ENCODE results near the gene CTSL. TPM values are rescaled to one million over a fixed set of nuclear protein-coding genes. Genes with fewer than 3 reads are reported as not detected.
"Not testable (repeated sequence)": the region's sequence is repeated elsewhere in the genome, so short reads cannot be mapped to it uniquely, and the experiment has no call there.

The CTSL gene
- polyA plus RNA-seq, 3 donors, result 72.8 to 608 (median 181) TPM

GRCh38 chr9:87744247-87744646 lies 18.3 kb downstream of the CTSL start:
- 94 to 100% (median 96%) methylated on average over 4 to 5 of the region's 7 CpGs for WGBS, 3 donors
- H3K27ac ChIP-seq (ENCODE audit: low read depth, low read length), result not testable (repeated sequence)

- H3K27ac ChIP-seq (ENCODE audit: low read depth, low read length), result no peak overlapping the region
- WGBS, 3 donors, result 59 to 82% (median 79%) methylated on average over 4 of the region's 4 CpGs
These were observed 20.3 kb downstream of the CTSL start for GRCh38 chr9:87746186-87746585.

- no peak overlapping the region for H3K27ac ChIP-seq (ENCODE audit: low read depth, low read length)
- WGBS, 3 donors, result 11 to 55% (median 23%) methylated on average over 1 of the region's 1 CpG
These were observed 23.0 kb downstream of the CTSL start for GRCh38 chr9:87748881-87749280.

GRCh38 chr9:87749335-87750035 lies 23.6 kb downstream of the CTSL start:
- no peak overlapping the region for H3K27ac ChIP-seq (ENCODE audit: low read depth, low read length)
- 59 to 82% (median 65%) methylated on average over 5 of the region's 5 CpGs for WGBS, 3 donors

GRCh38 chr9:87750726-87751125 lies 24.8 kb downstream of the CTSL start:
- WGBS, 3 donors, result 43 to 85% (median 68%) methylated on average over 2 of the region's 2 CpGs
- no peak overlapping the region for H3K27ac ChIP-seq (ENCODE audit: low read depth, low read length)

- WGBS, 3 donors, result 66 to 85% (median 85%) methylated on average over 3 of the region's 3 CpGs
- H3K27ac ChIP-seq (ENCODE audit: low read depth, low read length), result no peak overlapping the region
These were observed 25.5 kb downstream of the CTSL start for GRCh38 chr9:87751423-87751822.

- 24 to 73% (median 43%) methylated on average over 2 to 3 of the region's 4 CpGs for WGBS, 3 donors
- H3K27ac ChIP-seq (ENCODE audit: low read depth, low read length), result no peak overlapping the region
These were observed 25.9 kb downstream of the CTSL start for GRCh38 chr9:87751868-87752267.

GRCh38 chr9:87753313-87753712 lies 27.4 kb downstream of the CTSL start:
- no peak overlapping the region for H3K27ac ChIP-seq (ENCODE audit: low read depth, low read length)
- 47 to 83% (median 81%) methylated on average over 2 of the region's 2 CpGs for WGBS, 3 donors

- WGBS, 3 donors, result 93 to 100% (median 96%) methylated on average over 3 to 13 of the region's 24 CpGs
- H3K27ac ChIP-seq (ENCODE audit: low read depth, low read length), result not testable (repeated sequence)
These were observed 32.4 kb downstream of the CTSL start for GRCh38 chr9:87758330-87758729.

- H3K27ac ChIP-seq (ENCODE audit: low read depth, low read length), result not testable (repeated sequence)
These were observed 34.1 kb downstream of the CTSL start for GRCh38 chr9:87759980-87760379.

- H3K27ac ChIP-seq (ENCODE audit: low read depth, low read length), result no peak overlapping the region
- WGBS, 3 donors, result 73 to 92% (median 89%) methylated on average over 2 of the region's 2 CpGs
These were observed 34.6 kb downstream of the CTSL start for GRCh38 chr9:87760529-87760928.

GRCh38 chr9:87763286-87763685 lies 37.4 kb downstream of the CTSL start:
- H3K27ac ChIP-seq (ENCODE audit: low read depth, low read length), result no peak overlapping the region
- 84 to 90% (median 89%) methylated on average over 6 of the region's 6 CpGs for WGBS, 3 donors

- no peak overlapping the region for H3K27ac ChIP-seq (ENCODE audit: low read depth, low read length)
These were observed 39.6 kb downstream of the CTSL start for GRCh38 chr9:87765521-87765920.

GRCh38 chr9:87766697-87767096 lies 40.8 kb downstream of the CTSL start:
- WGBS, 3 donors, result 18 to 53% (median 41%) methylated on average over 1 of the region's 1 CpG
- H3K27ac ChIP-seq (ENCODE audit: low read depth, low read length), result no peak overlapping the region

GRCh38 chr9:87770616-87771315 lies 44.8 kb downstream of the CTSL start:
- WGBS, 3 donors, result 45 to 56% (median 54%) methylated on average over 18 of the region's 18 CpGs

GRCh38 chr9:87771316-87772006 lies 45.5 kb downstream of the CTSL start:
- 64 to 68% (median 66%) methylated on average over 24 to 25 of the region's 25 CpGs for WGBS, 3 donors
- no peak overlapping the region for H3K27ac ChIP-seq (ENCODE audit: low read depth, low read length)

More at GRCh38 chr9:87770616-87771315, 44.8 kb downstream of the CTSL start:
- no peak overlapping the region for H3K27ac ChIP-seq (ENCODE audit: low read depth, low read length)

- no peak overlapping the region for H3K27ac ChIP-seq (ENCODE audit: low read depth, low read length)
- 82 to 83% (median 82%) methylated on average over 8 of the region's 8 CpGs for WGBS, 3 donors
These were observed 50.8 kb downstream of the CTSL start for GRCh38 chr9:87776481-87777379.

GRCh38 chr9:87778996-87779395 lies 53.1 kb downstream of the CTSL start:
- no peak overlapping the region for H3K27ac ChIP-seq (ENCODE audit: low read depth, low read length)
- WGBS, 3 donors, result 94 to 98% (median 96%) methylated on average over 4 of the region's 4 CpGs

Data from adipose tissue (tissue), 3 donors.